Tibial artery (tissue), 4 donors: ENCODE results near the gene TMEM260.

Experiments
- DNase-seq, 2 donors: peaks; one replicate each; pipeline ENCODE4 v3.0.0-alpha.2; 2019
- H3K27ac ChIP-seq, 2 donors: fragments of 200-600 bp; sonication (generic) in 1 of 2; 1 replicate in 1 of 2; 2 replicates in 1 of 2; pipeline ENCODE4 v1.5.1; 2018 to 2019; ENCODE audit warnings: mild to moderate bottlenecking in 1 of 2
- H3K27me3 ChIP-seq, 2 donors: fragments of 200-600 bp; sonication (generic) in 1 of 2; one replicate each; pipeline versions ENCODE4 v1.5.1 to v1.6.0; 2016 to 2019
- H3K36me3 ChIP-seq, 3 donors: fragments of 200-600 bp; sonication (generic) in 2 of 3; one replicate each; pipeline ENCODE4 v1.5.1; 2016 to 2019; ENCODE audit warnings: mild to moderate bottlenecking in 2 of 3
- H3K4me1 ChIP-seq, 4 donors: fragments of 200-600 bp; sonication (generic) in 2 of 4; 1 replicate in 3 of 4; 2 replicates in 1 of 4; pipeline ENCODE4 v1.5.1; 2016 to 2019
- H3K4me3 ChIP-seq, 2 donors: fragments of 200-600 bp; sonication (generic) in 1 of 2; 1 replicate in 1 of 2; 2 replicates in 1 of 2; pipeline ENCODE4 v1.5.1; 2018 to 2019; ENCODE audit warnings: mild to moderate bottlenecking in 2 of 2
- H3K9me3 ChIP-seq, 3 donors: fragments of 200-600 bp; sonication (generic) in 1 of 3; one replicate each; pipeline ENCODE4 v1.5.1; 2016 to 2019
- CTCF ChIP-seq, 2 experiments: fragments of 200-600 bp in 1 of 2; fragments of 450-650 bp in 1 of 2; IDR thresholded peaks; one replicate each; pipeline ENCODE4 v1.5.1; 2017 to 2019; ENCODE audit warnings: antibody characterized with exemption in 2 of 2, mild to moderate bottlenecking in 1 of 2, moderate library complexity in 1 of 2
- intact Hi-C: fragments of 100-400 bp; cut with DNase I; formaldehyde crosslinking; loops from one replicate; pipeline ENCODE4 v1.15.0; 2023; ENCODE audit warnings: low total_unique reads

Gene TMEM260

GRCh38 chr14:56549721-56550120 is 29.9 kb upstream of the TMEM260 start:
- no peaks in the 10 kb centered on the region for H3K9me3 ChIP-seq
- no peak for DNase-seq
- no peaks in the 10 kb centered on the region for H3K4me1 ChIP-seq
- H3K27me3 ChIP-seq, result peaks cover 0 to 5% of the 10 kb centered on the region in 2 donors
- H3K27ac ChIP-seq, result no peak overlapping the region
- no peak overlapping the region for H3K4me3 ChIP-seq
- H3K36me3 ChIP-seq, result no peaks in the 10 kb centered on the region
- no peak for TF ChIP-seq CTCF (IDR thresholded peaks at IDR 0.05)
- intact Hi-C loops, result no loop called here

- Histone ChIP-seq H3K27ac (no peak overlapping the region), H3K9me3 (no peaks in the 10 kb centered on the region), H3K4me3 (no peak overlapping the region), H3K36me3 (no peaks in the 10 kb centered on the region), H3K27me3 (peaks cover 0 to 6% of the 10 kb centered on the region in 2 donors), H3K4me1 (no peaks in the 10 kb centered on the region)
- no peak for TF ChIP-seq CTCF (IDR thresholded peaks at IDR 0.05)
- intact Hi-C loops, result no loop called here
- DNase-seq, result no peak
Observed at GRCh38 chr14:56552615-56553014, 27.0 kb upstream of the TMEM260 start.

DNA sequence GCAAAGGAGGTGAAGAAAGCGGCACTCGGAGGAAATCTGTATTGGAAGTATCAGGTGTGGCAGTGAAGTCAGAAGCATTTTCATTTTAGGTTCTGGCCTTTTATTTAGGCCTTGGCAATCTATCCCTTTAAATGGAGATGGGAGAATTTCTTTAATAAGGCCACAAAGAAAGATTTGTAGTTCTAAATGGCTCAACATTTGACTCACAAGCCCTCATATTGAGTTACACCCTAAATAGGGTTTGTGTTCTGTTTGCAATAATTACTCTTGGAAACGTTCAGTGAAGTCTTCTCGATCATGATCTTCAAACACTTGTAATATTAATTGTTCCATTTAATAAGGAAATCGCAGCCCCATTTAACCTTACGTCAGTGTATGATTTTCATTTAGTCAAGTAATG is 25.3 kb upstream of the TMEM260 start:
- Histone ChIP-seq H3K4me3 (no peak overlapping the region), H3K36me3 (no peaks in the 10 kb centered on the region), H3K9me3 (no peaks in the 10 kb centered on the region), H3K27ac (no peak overlapping the region), H3K27me3 (peaks cover 0 to 11% of the 10 kb centered on the region in 2 donors), H3K4me1 (no peaks in the 10 kb centered on the region)
- intact Hi-C loops, result no loop called here
- no peak for DNase-seq
- no peak for TF ChIP-seq CTCF (IDR thresholded peaks at IDR 0.05)

- Histone ChIP-seq H3K27ac (no peak overlapping the region), H3K4me1 (no peaks in the 10 kb centered on the region), H3K4me3 (no peak overlapping the region), H3K9me3 (no peaks in the 10 kb centered on the region), H3K36me3 (no peaks in the 10 kb centered on the region), H3K27me3 (peaks cover 0 to 9% of the 10 kb centered on the region in 2 donors)
- TF ChIP-seq CTCF (IDR thresholded peaks at IDR 0.05), result no peak
- no peak for DNase-seq
- intact Hi-C loops, result no loop called here
Observed at GRCh38 chr14:56555921-56556570, 23.6 kb upstream of the TMEM260 start.

DNA sequence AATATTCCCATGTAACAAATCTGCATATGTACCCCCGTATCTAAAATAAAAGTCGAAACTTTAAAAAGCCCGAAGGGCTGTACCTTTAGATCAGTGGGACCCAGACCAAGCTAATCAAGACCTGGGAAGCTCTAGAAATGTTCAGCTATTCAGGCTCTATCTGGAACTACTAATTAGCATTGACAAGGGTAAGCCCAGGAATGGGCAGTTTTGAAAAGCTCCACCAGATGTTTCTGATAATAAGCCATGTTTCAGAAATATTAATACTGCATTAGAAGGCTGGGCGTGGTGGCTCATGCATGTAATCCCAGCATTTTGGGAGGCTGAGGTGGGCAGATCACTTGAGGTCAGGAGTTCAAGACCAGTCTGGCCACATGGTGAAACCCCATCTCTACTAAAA is 20.4 kb upstream of the TMEM260 start:
- no peak overlapping the region for H3K4me3 ChIP-seq
- no peak for DNase-seq
- no peak for TF ChIP-seq CTCF (IDR thresholded peaks at IDR 0.05)

GRCh38 chr14:56561606-56562005 is 18.0 kb upstream of the TMEM260 start:
- no peak for TF ChIP-seq CTCF (IDR thresholded peaks at IDR 0.05)
- no peaks in the 10 kb centered on the region for H3K9me3 ChIP-seq
- no peak overlapping the region for H3K27ac ChIP-seq
- intact Hi-C loops, result no loop called here
- no peaks in the 10 kb centered on the region for H3K36me3 ChIP-seq
- H3K27me3 ChIP-seq, result peaks cover 0 to 7% of the 10 kb centered on the region in 2 donors
- no peak for DNase-seq
- H3K4me3 ChIP-seq, result no peak overlapping the region
- no peaks in the 10 kb centered on the region for H3K4me1 ChIP-seq

More for the DNA sequence above, 20.4 kb upstream of the TMEM260 start:
- intact Hi-C loops, result no loop called here
- Histone ChIP-seq H3K27ac (no peak overlapping the region), H3K27me3 (peaks cover 0 to 7% of the 10 kb centered on the region in 2 donors), H3K4me1 (no peaks in the 10 kb centered on the region), H3K36me3 (no peaks in the 10 kb centered on the region), H3K9me3 (no peaks in the 10 kb centered on the region)
